Caco-2 (cell line): ENCODE data around the gene PSMD9. TPM values are rescaled to one million over a fixed set of nuclear protein-coding genes. Genes with fewer than 3 reads are reported as not detected.
"Not testable (repeated sequence)": the region's sequence is repeated elsewhere in the genome, so short reads cannot be mapped to it uniquely, and the experiment has no call there.

Experiments used
- BruUV-seq: library from RNA; stranded (reverse); fragments of 400-500 nt; replicated peaks from 2 replicates; lab custom pipeline; 2021; lab: Mats Ljungman, UMichigan
- CTCF ChIA-PET: fragments of 300-600 bp; sonication (Branson Sonifier 250); formaldehyde crosslinking; loops from one replicate; lab custom pipeline; 2022; ENCODE audit warnings: antibody characterized with exemption; lab: Charles Lee
- POLR2A ChIA-PET: fragments of 300-600 bp; sonication (Branson Sonifier 250); formaldehyde crosslinking; loops from one replicate; lab custom pipeline; 2022; ENCODE audit warnings: antibody characterized with exemption; lab: Charles Lee
- DNase-seq, 2 experiments: peaks; one replicate each; pipeline versions ENCODE4 v3.0.0 to v3.0.0-alpha.2; 2020 to 2022
- H3K27me3 ChIP-seq: replicated peaks from 2 replicates; pipeline ENCODE4 v1.6.0; 2011; ENCODE audit warnings: low read length; ENCODE audit not compliant: control insufficient read depth, insufficient read depth
- H3K36me3 ChIP-seq: 2 replicates; pipeline ENCODE4 v1.5.1; 2011; ENCODE audit warnings: low read length; ENCODE audit not compliant: control insufficient read depth, insufficient read depth
- H3K4me1 ChIP-seq: fragments of 250-450 bp; sonication (Bioruptor Pico); 2 replicates; pipeline ENCODE4 v1.5.1; 2020; ENCODE audit warnings: mild to moderate bottlenecking
- H3K4me3 ChIP-seq: 2 replicates; pipeline ENCODE4 v1.5.1; 2011; ENCODE audit warnings: low read depth, mild to moderate bottlenecking, control low read depth, low read length
- H3K9me3 ChIP-seq: fragments of 250-450 bp; sonication (Bioruptor Pico); 2 replicates; pipeline ENCODE4 v1.5.1; 2020; ENCODE audit warnings: mild to moderate bottlenecking, moderate library complexity
- H3K27ac Mint-ChIP-seq: one replicate; pipeline ENCODE4 v1.8.0; 2022; ENCODE audit warnings: mixed read lengths; ENCODE audit not compliant: unreplicated experiment
- H3K27me3 Mint-ChIP-seq: one replicate; pipeline ENCODE4 v1.8.0; 2022; ENCODE audit warnings: mixed read lengths; ENCODE audit not compliant: insufficient read depth, unreplicated experiment
- H3K36me3 Mint-ChIP-seq: one replicate; pipeline ENCODE4 v1.8.0; 2022; ENCODE audit warnings: mild to moderate bottlenecking, mixed read lengths; ENCODE audit not compliant: insufficient read depth, unreplicated experiment
- H3K4me1 Mint-ChIP-seq: one replicate; pipeline ENCODE4 v1.8.0; 2022; ENCODE audit warnings: low read depth, mixed read lengths; ENCODE audit not compliant: unreplicated experiment
- H3K4me3 Mint-ChIP-seq: one replicate; pipeline ENCODE4 v1.8.0; 2022; ENCODE audit warnings: mild to moderate bottlenecking, moderate library complexity, mixed read lengths; ENCODE audit not compliant: unreplicated experiment
- H3K9me3 Mint-ChIP-seq: one replicate; pipeline ENCODE4 v1.8.0; 2022; ENCODE audit warnings: mixed read lengths; ENCODE audit not compliant: unreplicated experiment
- intact Hi-C: fragments of 100-400 bp; cut with micrococcal nuclease; formaldehyde crosslinking; loops from one replicate; pipeline ENCODE4 v1.10.0; 2022; ENCODE audit not compliant: unreplicated experiment
- total RNA-seq: library from RNA; stranded (reverse); gene quantifications from 2 replicates; pipeline ENCODE4 v1.2.3, GENCODE V29; 2022
- TF ChIP-seq, protein P1 (sequence below), 2 experiments: fragments of 200-600 bp in 1 of 2; IDR thresholded peaks; 1 replicate in 1 of 2; 2 replicates in 1 of 2; pipeline versions ENCODE4 v1.5.1 to v1.8.0; 2011 to 2022; ENCODE audit warnings: antibody characterized with exemption in 1 of 2, control low read depth in 1 of 2, inconsistent platforms in 1 of 2, low read depth in 1 of 2, low read length in 1 of 2, mild to moderate bottlenecking in 1 of 2, moderate library complexity in 1 of 2; ENCODE audit not compliant: insufficient read depth in 1 of 2, severe bottlenecking in 1 of 2, unreplicated experiment in 1 of 2

Gene PSMD9
- total RNA-seq, 1 experiment from 2014 or later: 53.0 TPM

- Histone ChIP-seq H3K9me3 (no peaks in the 10 kb centered on the region), H3K27me3 (no peaks in the 10 kb centered on the region), H3K4me1 (no peaks in the 10 kb centered on the region), H3K4me3 (no peak overlapping the region), H3K36me3 (no peaks in the 10 kb centered on the region)
- Mint-ChIP-seq H3K27ac (no peak overlapping the region), H3K36me3 (peaks cover 4% of the 10 kb centered on the region), H3K27me3 (no peaks in the 10 kb centered on the region), H3K9me3 (no peaks in the 10 kb centered on the region), H3K4me3 (no peak overlapping the region), H3K4me1 (no peaks in the 10 kb centered on the region)
- TF ChIP-seq, protein P1, sequence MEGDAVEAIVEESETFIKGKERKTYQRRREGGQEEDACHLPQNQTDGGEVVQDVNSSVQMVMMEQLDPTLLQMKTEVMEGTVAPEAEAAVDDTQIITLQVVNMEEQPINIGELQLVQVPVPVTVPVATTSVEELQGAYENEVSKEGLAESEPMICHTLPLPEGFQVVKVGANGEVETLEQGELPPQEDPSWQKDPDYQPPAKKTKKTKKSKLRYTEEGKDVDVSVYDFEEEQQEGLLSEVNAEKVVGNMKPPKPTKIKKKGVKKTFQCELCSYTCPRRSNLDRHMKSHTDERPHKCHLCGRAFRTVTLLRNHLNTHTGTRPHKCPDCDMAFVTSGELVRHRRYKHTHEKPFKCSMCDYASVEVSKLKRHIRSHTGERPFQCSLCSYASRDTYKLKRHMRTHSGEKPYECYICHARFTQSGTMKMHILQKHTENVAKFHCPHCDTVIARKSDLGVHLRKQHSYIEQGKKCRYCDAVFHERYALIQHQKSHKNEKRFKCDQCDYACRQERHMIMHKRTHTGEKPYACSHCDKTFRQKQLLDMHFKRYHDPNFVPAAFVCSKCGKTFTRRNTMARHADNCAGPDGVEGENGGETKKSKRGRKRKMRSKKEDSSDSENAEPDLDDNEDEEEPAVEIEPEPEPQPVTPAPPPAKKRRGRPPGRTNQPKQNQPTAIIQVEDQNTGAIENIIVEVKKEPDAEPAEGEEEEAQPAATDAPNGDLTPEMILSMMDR (IDR thresholded peaks at IDR 0.05; ENCODE audit: insufficient read depth in 1 of 2, low read depth in 1 of 2, low read length in 1 of 2, severe bottlenecking in 1 of 2, unreplicated experiment in 1 of 2): no peak
- no peak for DNase-seq
- ChIA-PET POLR2A (no interaction called here), CTCF (no interaction called here)
- no TSS peak for BruUV-seq
- intact Hi-C loops: no loop called here
Observed at GRCh38 chr12:121849211-121849610, 39.4 kb upstream of the PSMD9 start.

- H3K36me3 ChIP-seq: no peaks in the 10 kb centered on the region
- no peak overlapping the region for H3K4me3 ChIP-seq
- Mint-ChIP-seq H3K4me1 (no peaks in the 10 kb centered on the region), H3K9me3 (no peaks in the 10 kb centered on the region), H3K4me3 (no peak overlapping the region), H3K27ac (no peak overlapping the region), H3K36me3 (peaks cover 4% of the 10 kb centered on the region), H3K27me3 (no peaks in the 10 kb centered on the region)
- no peaks in the 10 kb centered on the region for H3K27me3 ChIP-seq
- POLR2A ChIA-PET: no interaction called here
- H3K4me1 ChIP-seq: no peaks in the 10 kb centered on the region
- no TSS peak for BruUV-seq
- TF ChIP-seq, protein P1 (IDR thresholded peaks at IDR 0.05; ENCODE audit: insufficient read depth in 1 of 2, low read depth in 1 of 2, low read length in 1 of 2, severe bottlenecking in 1 of 2, unreplicated experiment in 1 of 2): no peak
- CTCF ChIA-PET: no interaction called here
- intact Hi-C loops: no loop called here
- no peaks in the 10 kb centered on the region for H3K9me3 ChIP-seq
- DNase-seq: no peak
Observed at GRCh38 chr12:121849665-121850064, 38.9 kb upstream of the PSMD9 start.

DNA sequence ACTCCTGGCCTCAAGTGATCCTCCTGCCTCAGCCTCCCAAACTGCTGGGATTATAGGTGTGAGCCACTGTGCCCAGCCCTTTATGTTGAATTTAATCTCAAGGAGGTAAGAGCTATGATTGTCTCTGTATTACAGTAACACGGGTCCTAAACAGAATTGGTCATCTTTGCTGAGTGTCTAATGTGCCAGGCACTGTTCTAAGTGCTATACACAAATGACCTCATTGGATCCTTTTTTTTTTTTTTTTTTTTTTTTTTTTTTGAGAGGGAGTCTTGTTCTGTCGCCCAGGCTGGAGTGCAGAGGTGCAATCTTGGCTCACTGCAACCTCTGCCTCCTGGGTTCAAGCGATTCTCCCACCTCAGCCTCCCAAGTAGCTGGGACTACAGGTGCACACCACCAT, 36.2 kb upstream of the PSMD9 start:
- H3K9me3 ChIP-seq, DNase-seq, BruUV-seq, H3K27me3 Mint-ChIP-seq, H3K36me3 ChIP-seq, intact Hi-C loops, H3K4me1 Mint-ChIP-seq, H3K36me3 Mint-ChIP-seq, CTCF ChIA-PET, H3K27me3 ChIP-seq, H3K4me3 Mint-ChIP-seq, H3K4me1 ChIP-seq, H3K9me3 Mint-ChIP-seq, H3K4me3 ChIP-seq, H3K27ac Mint-ChIP-seq: not testable (repeated sequence)
- POLR2A ChIA-PET: interaction anchor here (0.7 kb wide), 1 partner anchor 36 kb away, joined by 9 read pairs; no protein-coding TSS in a partner anchor
